Measurements from ENCODE around the gene FKBP7. TPM values are rescaled to one million over a fixed set of nuclear protein-coding genes. Genes with fewer than 3 reads are reported as not detected.
"Not testable (repeated sequence)": the region's sequence is repeated elsewhere in the genome, so short reads cannot be mapped to it uniquely, and the experiment has no call there.

Gene FKBP7
- total RNA-seq, 1 donor from 2014 or later: 24.6 TPM

DNA sequence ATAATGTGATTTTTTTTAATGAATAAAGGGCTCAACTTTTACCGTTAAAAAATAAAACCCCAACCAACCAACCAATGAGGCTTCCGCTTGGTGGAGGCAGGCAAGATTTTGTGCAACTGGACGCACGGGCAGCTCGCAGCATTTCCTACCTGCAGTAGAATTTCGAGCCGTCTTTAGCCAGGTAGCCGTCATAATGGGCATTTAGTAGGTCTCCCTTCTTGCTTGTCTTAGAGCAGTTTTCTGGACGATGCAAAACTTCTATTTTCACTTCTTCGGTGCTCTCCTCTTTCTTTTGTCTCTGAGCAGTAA is 316 bp downstream of the FKBP7 start:
- H3K27me3 ChIP-seq (ENCODE audit: control insufficient read depth, insufficient read depth, low read length): no peaks in the 10 kb centered on the region
- TF ChIP-seq, protein P1, sequence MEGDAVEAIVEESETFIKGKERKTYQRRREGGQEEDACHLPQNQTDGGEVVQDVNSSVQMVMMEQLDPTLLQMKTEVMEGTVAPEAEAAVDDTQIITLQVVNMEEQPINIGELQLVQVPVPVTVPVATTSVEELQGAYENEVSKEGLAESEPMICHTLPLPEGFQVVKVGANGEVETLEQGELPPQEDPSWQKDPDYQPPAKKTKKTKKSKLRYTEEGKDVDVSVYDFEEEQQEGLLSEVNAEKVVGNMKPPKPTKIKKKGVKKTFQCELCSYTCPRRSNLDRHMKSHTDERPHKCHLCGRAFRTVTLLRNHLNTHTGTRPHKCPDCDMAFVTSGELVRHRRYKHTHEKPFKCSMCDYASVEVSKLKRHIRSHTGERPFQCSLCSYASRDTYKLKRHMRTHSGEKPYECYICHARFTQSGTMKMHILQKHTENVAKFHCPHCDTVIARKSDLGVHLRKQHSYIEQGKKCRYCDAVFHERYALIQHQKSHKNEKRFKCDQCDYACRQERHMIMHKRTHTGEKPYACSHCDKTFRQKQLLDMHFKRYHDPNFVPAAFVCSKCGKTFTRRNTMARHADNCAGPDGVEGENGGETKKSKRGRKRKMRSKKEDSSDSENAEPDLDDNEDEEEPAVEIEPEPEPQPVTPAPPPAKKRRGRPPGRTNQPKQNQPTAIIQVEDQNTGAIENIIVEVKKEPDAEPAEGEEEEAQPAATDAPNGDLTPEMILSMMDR (IDR thresholded peaks at IDR 0.05; ENCODE audit: insufficient read depth, low read length, poor library complexity, severe bottlenecking): no peak
- DNase-seq (ENCODE audit: low read depth): no peak
- peak overlapping the region; percentile 83 for H3K4me3 ChIP-seq (ENCODE audit: low read depth, low read length)
- no peaks in the 10 kb centered on the region for H3K36me3 ChIP-seq (ENCODE audit: control insufficient read depth, insufficient read depth, low read length)

DNA sequence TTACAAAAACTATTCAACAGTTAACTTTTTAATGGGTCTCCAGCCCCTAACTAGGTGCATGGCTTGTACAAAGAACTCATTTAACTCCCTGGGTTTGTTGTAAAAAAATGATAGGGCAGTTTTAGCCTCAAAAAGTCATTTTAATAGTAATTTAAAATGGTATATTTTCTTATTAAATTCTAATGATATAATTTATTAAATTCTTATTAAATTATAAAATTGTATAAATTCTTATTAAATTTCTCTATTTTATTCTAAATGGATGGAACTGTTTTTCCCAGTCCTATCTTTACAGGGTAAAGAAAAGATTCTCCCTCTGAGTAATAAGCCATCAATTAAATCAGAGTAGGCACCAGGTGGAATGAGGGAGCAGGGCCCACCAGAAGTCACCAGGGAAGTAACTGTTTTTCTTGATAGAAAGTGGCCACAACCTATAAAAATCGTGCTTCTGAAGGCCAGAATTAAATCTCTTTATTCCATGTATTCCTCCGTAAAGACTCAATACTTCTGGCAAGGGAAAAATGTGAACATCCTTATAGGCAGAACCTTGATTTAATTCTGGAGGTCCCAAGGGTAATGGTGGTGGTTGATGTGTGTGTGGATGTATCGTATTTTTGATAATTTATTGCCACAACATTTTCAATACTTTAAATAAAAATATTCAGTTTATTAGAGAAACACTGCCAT is 814 bp downstream of the FKBP7 start:
- no peaks in the 10 kb centered on the region for H3K36me3 ChIP-seq (ENCODE audit: control insufficient read depth, insufficient read depth, low read length)
- TF ChIP-seq, protein P1 (IDR thresholded peaks at IDR 0.05; ENCODE audit: insufficient read depth, low read length, poor library complexity, severe bottlenecking): no peak

DNA sequence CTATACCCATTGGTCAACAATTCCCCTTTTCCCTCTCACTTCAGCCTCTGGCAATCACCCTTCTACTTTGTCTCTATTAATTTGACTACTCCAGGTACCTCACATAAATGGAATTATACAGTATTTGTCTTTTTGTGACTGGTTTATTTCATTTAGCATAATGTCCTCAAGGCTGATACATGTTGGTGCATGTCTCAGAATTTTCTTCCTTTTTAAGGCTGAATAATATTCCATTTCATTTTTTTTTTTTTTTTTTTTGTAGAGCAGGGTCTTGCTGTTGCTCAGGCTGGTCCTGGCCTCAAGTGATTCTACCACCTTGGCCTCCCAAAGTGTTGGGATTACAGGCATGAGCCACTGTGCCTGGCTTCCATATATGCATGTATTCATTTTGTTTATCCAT is 1.9 kb downstream of the FKBP7 start:
- no peak for DNase-seq (ENCODE audit: low read depth)
- Histone ChIP-seq H3K27me3 (ENCODE audit: control insufficient read depth, insufficient read depth, low read length) (no peaks in the 10 kb centered on the region), H3K4me3 (ENCODE audit: low read depth, low read length) (no peak overlapping the region), H3K36me3 (ENCODE audit: control insufficient read depth, insufficient read depth, low read length) (no peaks in the 10 kb centered on the region)
- TF ChIP-seq, protein P1 (IDR thresholded peaks at IDR 0.05; ENCODE audit: insufficient read depth, low read length, poor library complexity, severe bottlenecking): no peak

More for the DNA sequence above, 814 bp downstream of the FKBP7 start:
- Histone ChIP-seq H3K4me3 (ENCODE audit: low read depth, low read length) (peak overlapping the region; percentile 83), H3K27me3 (ENCODE audit: control insufficient read depth, insufficient read depth, low read length) (no peaks in the 10 kb centered on the region)
- DNase-seq (ENCODE audit: low read depth): no peak

DNA sequence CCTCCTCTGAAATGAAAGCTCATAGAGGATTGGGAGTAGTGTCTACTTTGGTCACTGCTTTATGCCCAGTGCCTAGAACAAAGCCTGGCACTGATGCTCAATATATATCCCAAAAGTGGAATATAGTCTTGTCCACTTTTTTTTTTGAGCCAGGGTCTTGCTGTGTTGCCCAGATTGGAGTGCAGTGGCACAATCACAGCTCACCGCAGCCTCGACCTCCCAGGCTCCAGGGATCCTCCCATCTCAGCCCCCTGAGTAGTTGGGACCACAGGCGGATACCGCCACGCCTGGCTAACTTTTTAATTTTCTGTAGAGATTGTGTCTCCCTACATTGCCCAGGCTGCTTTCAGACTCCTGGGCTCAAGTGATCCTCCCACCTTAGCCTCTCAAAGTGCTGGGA is 3.8 kb downstream of the FKBP7 start:
- no peaks in the 10 kb centered on the region for H3K36me3 ChIP-seq (ENCODE audit: control insufficient read depth, insufficient read depth, low read length)
- no peaks in the 10 kb centered on the region for H3K27me3 ChIP-seq (ENCODE audit: control insufficient read depth, insufficient read depth, low read length)
- no peak for DNase-seq (ENCODE audit: low read depth)
- no peak overlapping the region for H3K4me3 ChIP-seq (ENCODE audit: low read depth, low read length)
- TF ChIP-seq, protein P1 (IDR thresholded peaks at IDR 0.05; ENCODE audit: insufficient read depth, low read length, poor library complexity, severe bottlenecking): no peak

DNA sequence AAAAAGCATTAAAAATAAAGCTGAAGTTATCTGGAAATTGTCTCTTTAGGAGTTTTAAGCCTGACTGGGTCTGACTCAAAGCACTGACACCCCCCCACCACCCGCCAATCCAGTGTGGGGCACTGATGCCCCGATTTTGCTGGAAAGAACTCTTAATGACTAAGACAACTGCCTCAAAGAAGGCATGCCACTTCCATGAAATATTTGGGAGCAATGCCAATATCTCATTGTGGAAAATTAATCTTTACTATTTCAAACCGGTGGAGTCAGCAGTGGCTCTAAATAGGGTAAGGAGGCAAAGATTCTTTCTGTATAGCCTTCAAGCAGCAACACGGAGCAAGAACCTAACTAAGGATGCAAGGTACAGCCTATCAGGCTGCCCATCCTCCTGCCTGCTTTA is 4.5 kb downstream of the FKBP7 start:
- H3K27me3 ChIP-seq (ENCODE audit: control insufficient read depth, insufficient read depth, low read length): no peaks in the 10 kb centered on the region
- H3K36me3 ChIP-seq (ENCODE audit: control insufficient read depth, insufficient read depth, low read length): no peaks in the 10 kb centered on the region
- no peak overlapping the region for H3K4me3 ChIP-seq (ENCODE audit: low read depth, low read length)
- TF ChIP-seq, protein P1 (IDR thresholded peaks at IDR 0.05; ENCODE audit: insufficient read depth, low read length, poor library complexity, severe bottlenecking): no peak
- no peak for DNase-seq (ENCODE audit: low read depth)

DNA sequence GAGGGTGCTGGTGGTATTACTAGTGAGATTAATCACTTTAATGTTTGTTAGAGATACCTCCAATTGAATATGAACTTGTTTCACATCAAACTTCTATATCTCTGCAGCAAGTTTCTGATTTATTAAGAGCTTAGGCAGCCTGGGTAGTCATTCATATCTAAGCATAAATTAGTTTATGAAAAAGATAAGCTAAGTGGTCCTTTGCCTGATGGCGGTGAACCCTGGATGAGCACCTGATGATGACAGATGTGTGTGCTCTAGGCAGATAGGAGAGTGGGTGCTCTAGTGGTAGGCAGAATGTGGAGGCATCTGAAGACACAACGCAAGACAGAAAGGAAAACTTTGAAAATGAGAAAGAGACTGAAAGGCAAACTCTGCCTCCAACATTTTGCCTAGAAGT is 5.0 kb downstream of the FKBP7 start:
- no peaks in the 10 kb centered on the region for H3K27me3 ChIP-seq (ENCODE audit: control insufficient read depth, insufficient read depth, low read length)
- H3K36me3 ChIP-seq (ENCODE audit: control insufficient read depth, insufficient read depth, low read length): no peaks in the 10 kb centered on the region
- H3K4me3 ChIP-seq (ENCODE audit: low read depth, low read length): no peak overlapping the region
- no peak for DNase-seq (ENCODE audit: low read depth)
- TF ChIP-seq, protein P1 (IDR thresholded peaks at IDR 0.05; ENCODE audit: insufficient read depth, low read length, poor library complexity, severe bottlenecking): no peak

DNA sequence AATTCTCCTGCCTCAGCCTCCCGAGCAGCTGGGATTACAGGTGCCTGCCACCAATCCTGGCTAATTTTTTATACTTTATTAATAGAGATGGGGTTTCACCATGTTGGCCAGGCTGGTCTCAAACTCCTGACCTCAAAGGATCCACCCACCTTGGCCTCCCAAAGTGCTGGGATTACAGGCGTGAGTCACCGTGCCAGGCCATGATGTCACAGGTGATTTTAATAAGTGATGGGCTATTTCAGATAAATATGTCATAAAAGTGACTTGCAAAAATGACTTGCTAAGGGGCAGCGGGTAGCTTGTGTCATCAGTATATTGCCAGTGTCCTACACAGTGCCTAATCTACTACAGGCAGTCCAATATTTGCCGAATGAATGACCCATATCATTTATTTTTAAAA is 7.1 kb downstream of the FKBP7 start:
- not testable (repeated sequence) for H3K4me3 ChIP-seq (ENCODE audit: low read depth, low read length); H3K36me3 ChIP-seq (ENCODE audit: control insufficient read depth, insufficient read depth, low read length); H3K27me3 ChIP-seq (ENCODE audit: control insufficient read depth, insufficient read depth, low read length); DNase-seq (ENCODE audit: low read depth)

Measured in kidney epithelial cell (primary cell).